Muscle of leg (tissue), 11 donors: ENCODE measurements around the gene EHMT1. TPM values are rescaled to one million over a fixed set of nuclear protein-coding genes. Genes with fewer than 3 reads are reported as not detected.
"Not testable (repeated sequence)": the region's sequence is repeated elsewhere in the genome, so short reads cannot be mapped to it uniquely, and the experiment has no call there.

Experiments used
- DNase-seq: peaks from one replicate; pipeline ENCODE4 v3.0.0; 2013
- H3K27ac ChIP-seq: one replicate; pipeline ENCODE4 v1.5.1; 2013; ENCODE audit warnings: mild to moderate bottlenecking, low read length, control low read depth
- H3K27me3 ChIP-seq: one replicate; pipeline ENCODE4 v1.6.1; 2013; ENCODE audit warnings: low read length; ENCODE audit not compliant: control insufficient read depth, insufficient read depth
- H3K36me3 ChIP-seq: one replicate; pipeline ENCODE4 v1.6.1; 2013; ENCODE audit warnings: low read length; ENCODE audit not compliant: control insufficient read depth, insufficient read depth
- H3K4me1 ChIP-seq: one replicate; pipeline ENCODE4 v1.6.1; 2013; ENCODE audit warnings: low read length; ENCODE audit not compliant: control insufficient read depth, insufficient read depth
- H3K4me3 ChIP-seq: one replicate; pipeline ENCODE4 v1.5.1; 2013; ENCODE audit warnings: low read length, control low read depth
- H3K9me3 ChIP-seq: replicated peaks from 2 replicates; pipeline ENCODE4 v1.6.1; 2013; ENCODE audit warnings: low read depth, low read length; ENCODE audit not compliant: control insufficient read depth
- WGBS: methylation state at CpG from one replicate; pipeline ENCODE4 v1.1.5; 2013; ENCODE audit warnings: missing lambda C conversion rate; ENCODE audit not compliant: insufficient coverage; 5-methylcytosine and 5-hydroxymethylcytosine counted together
- polyA plus RNA-seq, 8 donors: library from polyadenylated mRNA; unstranded; fragments of 120-200 nt; gene quantifications; one replicate each; pipeline versions ENCODE4 v1.2.1 to v1.2.3, GENCODE V29; 2013; ENCODE audit warnings: inconsistent platforms in 1 of 8, low replicate concordance in 1 of 8; ENCODE audit not compliant: insufficient read length in 8 of 8, insufficient read depth in 1 of 8
- total RNA-seq: library from RNA; stranded (reverse); fragments of 120-200 nt; gene quantifications from one replicate; pipeline ENCODE4 v1.2.4, GENCODE V29; 2013

Gene EHMT1
- total and polyA plus RNA-seq, 9 donors, result 29.9 to 59.7 (median 47.7) TPM

DNA sequence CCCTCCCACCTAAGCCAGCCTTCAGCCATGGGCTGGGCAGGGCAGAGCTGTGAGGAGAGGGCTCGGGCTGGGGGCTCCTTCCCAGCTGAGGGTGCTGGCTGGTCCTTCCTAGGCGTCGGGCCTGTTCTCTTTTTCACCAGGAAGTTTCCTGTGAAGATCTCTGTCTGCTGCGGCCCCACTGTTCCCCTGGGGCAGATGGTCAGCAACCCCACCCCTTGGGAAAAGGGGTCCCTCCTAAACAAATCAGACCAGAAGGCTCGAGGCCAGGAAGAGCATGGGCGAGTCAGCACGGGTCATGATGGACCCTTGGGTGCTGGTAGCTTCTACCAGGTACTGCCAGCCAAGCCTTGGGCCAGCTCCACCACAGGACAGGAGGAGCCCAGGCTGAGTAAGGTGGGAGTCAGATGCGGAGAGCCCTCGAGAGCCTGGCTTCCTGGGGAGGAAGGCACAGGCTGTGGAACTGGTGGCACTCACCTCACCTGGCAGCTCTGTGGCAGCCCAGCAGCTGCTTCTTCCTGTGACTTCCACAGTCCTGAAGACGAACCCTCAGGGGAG, 262.2 kb downstream of the EHMT1 start:
- H3K9me3 ChIP-seq, result no peaks in the 10 kb centered on the region
- no peak for DNase-seq
- peaks cover 4% of the 10 kb centered on the region for H3K4me1 ChIP-seq
- no peak overlapping the region for H3K4me3 ChIP-seq
- H3K36me3 ChIP-seq, result no peaks in the 10 kb centered on the region
- 73% methylated on average over 7 of the region's 10 CpGs for WGBS
- peaks cover 23% of the 10 kb centered on the region for H3K27me3 ChIP-seq
- H3K27ac ChIP-seq, result no peak overlapping the region

DNA sequence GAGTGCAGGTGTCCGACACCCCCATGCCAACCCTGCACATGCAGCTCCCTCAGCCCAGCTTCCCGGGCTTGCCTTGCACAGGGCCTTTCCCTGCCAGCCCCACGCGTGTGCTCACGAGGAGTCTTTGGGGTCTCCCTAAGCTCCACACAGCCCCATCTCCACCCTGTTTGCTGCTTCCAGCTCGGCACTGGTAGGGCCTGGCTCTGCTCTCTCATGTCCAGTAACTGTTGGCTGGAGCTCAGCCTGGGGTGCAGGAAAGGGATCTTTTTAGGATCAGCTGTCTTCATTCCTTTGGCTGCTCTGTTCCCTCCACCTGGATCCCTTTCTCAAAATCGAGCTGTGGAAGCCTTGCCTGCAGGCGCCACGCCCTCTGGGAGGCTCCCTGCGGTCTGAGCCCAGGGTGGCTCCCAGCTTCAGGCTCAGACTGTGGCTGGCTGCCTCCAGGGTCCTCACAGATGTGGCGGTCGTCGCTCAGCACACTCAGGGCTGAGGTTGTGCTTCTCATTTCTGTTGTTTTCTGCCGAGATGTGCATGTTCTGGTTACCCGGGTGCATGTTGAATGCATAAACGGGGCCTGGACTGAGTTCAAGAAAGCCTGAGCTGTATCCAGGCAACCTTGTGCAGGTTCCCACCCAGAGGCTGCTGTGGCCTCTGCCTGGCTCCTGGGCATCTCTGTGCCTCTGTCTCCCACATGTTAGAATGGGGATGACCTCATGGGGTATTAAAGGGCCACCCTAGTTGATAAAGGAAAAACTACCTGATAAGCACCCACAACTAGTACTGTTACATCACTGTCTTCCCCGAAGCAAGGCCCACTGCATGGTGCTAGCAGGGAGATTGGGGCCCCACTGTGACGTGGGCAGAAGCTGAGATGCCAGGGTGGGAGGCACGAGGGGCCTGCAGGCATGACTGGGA, 263.0 kb downstream of the EHMT1 start:
- no peaks in the 10 kb centered on the region for H3K9me3 ChIP-seq
- DNase-seq, result no peak
- H3K4me1 ChIP-seq, result peaks cover 4% of the 10 kb centered on the region
- H3K27me3 ChIP-seq, result peaks cover 15% of the 10 kb centered on the region
- WGBS, result 72% methylated on average over 19 of the region's 19 CpGs
- no peak overlapping the region for H3K4me3 ChIP-seq
- no peaks in the 10 kb centered on the region for H3K36me3 ChIP-seq
- H3K27ac ChIP-seq, result no peak overlapping the region

DNA sequence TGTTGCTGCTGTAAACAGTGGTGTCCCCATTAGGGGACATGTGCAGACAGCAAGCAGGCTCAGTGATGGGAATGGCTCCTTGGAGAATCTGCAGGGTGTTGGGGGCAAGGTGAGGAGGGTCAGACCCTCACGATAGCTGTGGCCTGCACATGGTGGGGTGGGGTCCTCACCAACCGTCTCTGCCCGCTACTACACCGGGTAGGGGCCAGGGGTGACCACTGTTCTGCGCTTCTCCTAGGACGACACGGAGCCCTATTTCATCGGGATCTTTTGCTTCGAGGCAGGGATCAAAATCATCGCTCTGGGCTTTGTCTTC, 263.7 kb downstream of the EHMT1 start:
- WGBS, result 78% methylated on average over 10 of the region's 10 CpGs

DNA sequence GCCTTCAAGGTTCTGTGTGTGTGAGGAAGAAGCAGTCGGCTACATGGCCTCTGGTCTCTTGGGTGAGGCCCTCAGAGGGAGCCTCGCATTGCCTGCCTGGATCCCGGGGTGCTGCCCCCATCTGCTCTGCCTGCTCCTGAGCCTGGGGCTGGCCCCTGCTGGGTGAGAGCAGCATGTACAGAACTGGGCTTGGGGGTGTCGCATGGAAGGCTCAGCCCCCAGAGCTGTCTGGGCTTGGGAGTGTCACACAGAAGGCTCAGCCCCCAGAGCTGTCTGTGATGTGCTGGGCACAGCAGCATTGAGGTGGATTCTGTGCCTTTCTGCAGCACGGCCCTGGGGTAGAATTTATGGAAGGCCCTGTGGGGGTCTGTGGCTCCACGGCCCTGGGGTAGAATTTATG, 265.2 kb downstream of the EHMT1 start:
- H3K4me3 ChIP-seq, H3K9me3 ChIP-seq, H3K27me3 ChIP-seq, H3K36me3 ChIP-seq, DNase-seq, H3K4me1 ChIP-seq, H3K27ac ChIP-seq: not testable (repeated sequence)
- 80% methylated on average over 2 of the region's 6 CpGs for WGBS

More for the DNA sequence above, 263.7 kb downstream of the EHMT1 start:
- H3K9me3 ChIP-seq, result no peaks in the 10 kb centered on the region
- no peaks in the 10 kb centered on the region for H3K36me3 ChIP-seq
- DNase-seq, result no peak
- no peak overlapping the region for H3K27ac ChIP-seq
- peaks cover 12% of the 10 kb centered on the region for H3K27me3 ChIP-seq
- no peak overlapping the region for H3K4me3 ChIP-seq
- peaks cover 4% of the 10 kb centered on the region for H3K4me1 ChIP-seq

DNA sequence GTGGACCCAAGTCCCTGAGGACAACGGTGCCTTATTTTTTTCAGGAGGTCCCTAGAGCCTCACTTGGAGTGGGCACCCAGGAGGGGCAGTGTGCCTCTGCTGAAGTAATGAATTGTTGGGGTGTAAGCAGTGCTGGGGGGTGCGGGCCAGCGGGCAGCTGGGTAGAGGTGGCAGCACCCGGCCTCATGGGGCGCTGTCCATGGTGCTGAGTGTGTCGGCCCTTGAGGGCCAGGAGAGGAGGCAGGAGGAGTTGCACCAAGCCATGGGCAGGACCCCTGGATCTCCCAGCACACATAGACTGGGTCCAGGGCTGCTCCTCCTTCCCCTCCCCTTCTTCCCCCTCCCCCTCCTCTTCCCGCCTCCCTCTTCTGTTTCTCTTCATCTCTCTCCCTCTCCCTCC, 265.7 kb downstream of the EHMT1 start:
- DNase-seq, H3K9me3 ChIP-seq: not testable (repeated sequence)
- WGBS, result 16% methylated on average over 5 of the region's 7 CpGs

DNA sequence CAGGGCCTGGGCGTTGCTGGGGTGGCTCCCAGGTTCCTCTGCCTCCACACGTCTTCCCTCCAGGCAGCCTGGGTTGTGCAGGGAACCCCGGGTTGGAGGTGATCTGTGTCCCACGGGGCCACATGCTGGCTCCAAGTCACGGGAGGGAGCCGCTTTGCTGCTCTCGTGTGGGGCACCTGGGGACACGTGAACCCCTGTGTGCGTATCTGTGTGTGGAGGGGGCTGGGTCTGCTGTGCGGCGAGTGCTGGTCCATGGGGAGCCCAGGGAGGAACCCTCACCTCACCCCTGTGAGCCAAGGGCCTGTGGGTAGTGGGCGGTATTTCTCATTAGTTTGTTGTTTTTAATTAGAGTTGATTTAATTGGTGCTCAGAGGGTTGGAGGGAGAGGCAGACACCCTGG, 266.3 kb downstream of the EHMT1 start:
- not testable (repeated sequence) for H3K27ac ChIP-seq, H3K36me3 ChIP-seq, DNase-seq, H3K4me3 ChIP-seq, H3K27me3 ChIP-seq, H3K4me1 ChIP-seq, H3K9me3 ChIP-seq
- WGBS, result 77% methylated on average over 5 of the region's 12 CpGs

More for the DNA sequence above, 265.7 kb downstream of the EHMT1 start:
- H3K27ac ChIP-seq, H3K4me3 ChIP-seq, H3K36me3 ChIP-seq, H3K4me1 ChIP-seq, H3K27me3 ChIP-seq: not testable (repeated sequence)

Other genes starting within 250 kb of the EHMT1 start
- gene EXD3, start 195.8 kb upstream of the EHMT1 start, total RNA-seq, result 9.0 TPM
- 10 to 100 TPM in 6 of 8 donors, 1 to 10 TPM in 2; 7.4 to 19.0 (median 11.8) TPM for gene EXD3, start 195.8 kb upstream of the EHMT1 start, polyA plus RNA-seq
- gene NOXA1, start 195.6 kb upstream of the EHMT1 start, total RNA-seq, result 2.0 TPM
- 1 to 10 TPM in 7 of 8 donors, under 1 TPM in 1; 0.99 to 5.1 (median 2.6) TPM for gene NOXA1, start 195.6 kb upstream of the EHMT1 start, polyA plus RNA-seq
- 0.18 TPM for gene ENTPD8, start 177.6 kb upstream of the EHMT1 start, total RNA-seq
- gene ENTPD8, start 177.6 kb upstream of the EHMT1 start, polyA plus RNA-seq, result 1 to 10 TPM in 1 of 8 donors, under 1 TPM in 7; 0.35 to 1.2 (median 0.42) TPM
- gene NSMF, start 159.7 kb upstream of the EHMT1 start, total RNA-seq, result 9.9 TPM
- 10 to 100 TPM; 16.1 to 31.1 (median 23.0) TPM for gene NSMF, start 159.7 kb upstream of the EHMT1 start, polyA plus RNA-seq
- gene PNPLA7, start 68.6 kb upstream of the EHMT1 start, total RNA-seq, result 0.80 TPM
- 1 to 10 TPM; 1.3 to 3.6 (median 2.5) TPM for gene PNPLA7, start 68.6 kb upstream of the EHMT1 start, polyA plus RNA-seq
- gene MRPL41, start 67.1 kb upstream of the EHMT1 start, total RNA-seq, result 37.8 TPM
- gene MRPL41, start 67.1 kb upstream of the EHMT1 start, polyA plus RNA-seq, result 10 to 100 TPM; 25.6 to 42.1 (median 31.7) TPM
- 27.4 TPM for gene DPH7, start 40.1 kb upstream of the EHMT1 start, total RNA-seq
- 10 to 100 TPM; 20.8 to 34.8 (median 26.9) TPM for gene DPH7, start 40.1 kb upstream of the EHMT1 start, polyA plus RNA-seq
- 18.6 TPM for gene ZMYND19, start 28.5 kb upstream of the EHMT1 start, total RNA-seq
- gene ZMYND19, start 28.5 kb upstream of the EHMT1 start, polyA plus RNA-seq, result 10 to 100 TPM; 18.5 to 22.8 (median 19.4) TPM
- 27.1 TPM for gene ARRDC1, start 13.3 kb upstream of the EHMT1 start, total RNA-seq
- gene ARRDC1, start 13.3 kb upstream of the EHMT1 start, polyA plus RNA-seq, result 10 to 100 TPM; 20.6 to 41.3 (median 32.8) TPM